Astrocyte of the cerebellum (primary cell): ENCODE data around the gene CRTC1.
A peak's percentile ranks its signal among the peaks of the same experiment; 100 is the strongest.

ENCODE experiments used
- DNase-seq: peaks from one replicate; pipeline ENCODE4 v3.0.0-alpha.2; 2011; ENCODE audit warnings: low read depth
- H3K4me3 ChIP-seq: 2 replicates; pipeline ENCODE4 v1.5.1; 2011; ENCODE audit warnings: mild to moderate bottlenecking, low read depth, low read length, moderate library complexity
- in situ Hi-C: cut with HindIII; loops from 2 replicates; pipeline ENCODE4 v1.10.0; 2017; ENCODE audit warnings: low sequenced_read_pairs
- TF ChIP-seq, protein P1 (sequence below): IDR thresholded peaks from 2 replicates; pipeline ENCODE4 v1.5.1; 2012; ENCODE audit warnings: low read length, low read depth, moderate library complexity, mild to moderate bottlenecking; ENCODE audit errors: missing control alignments

CRTC1 gene

GRCh38 chr19:18704971-18705370, 21.5 kb downstream of the CRTC1 start:
- in situ Hi-C loops = no loop called here
- TF ChIP-seq, protein P1, sequence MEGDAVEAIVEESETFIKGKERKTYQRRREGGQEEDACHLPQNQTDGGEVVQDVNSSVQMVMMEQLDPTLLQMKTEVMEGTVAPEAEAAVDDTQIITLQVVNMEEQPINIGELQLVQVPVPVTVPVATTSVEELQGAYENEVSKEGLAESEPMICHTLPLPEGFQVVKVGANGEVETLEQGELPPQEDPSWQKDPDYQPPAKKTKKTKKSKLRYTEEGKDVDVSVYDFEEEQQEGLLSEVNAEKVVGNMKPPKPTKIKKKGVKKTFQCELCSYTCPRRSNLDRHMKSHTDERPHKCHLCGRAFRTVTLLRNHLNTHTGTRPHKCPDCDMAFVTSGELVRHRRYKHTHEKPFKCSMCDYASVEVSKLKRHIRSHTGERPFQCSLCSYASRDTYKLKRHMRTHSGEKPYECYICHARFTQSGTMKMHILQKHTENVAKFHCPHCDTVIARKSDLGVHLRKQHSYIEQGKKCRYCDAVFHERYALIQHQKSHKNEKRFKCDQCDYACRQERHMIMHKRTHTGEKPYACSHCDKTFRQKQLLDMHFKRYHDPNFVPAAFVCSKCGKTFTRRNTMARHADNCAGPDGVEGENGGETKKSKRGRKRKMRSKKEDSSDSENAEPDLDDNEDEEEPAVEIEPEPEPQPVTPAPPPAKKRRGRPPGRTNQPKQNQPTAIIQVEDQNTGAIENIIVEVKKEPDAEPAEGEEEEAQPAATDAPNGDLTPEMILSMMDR = no peak
- no peak for DNase-seq

GRCh38 chr19:18708452-18709231, 25.2 kb downstream of the CRTC1 start:
- H3K4me3 ChIP-seq = no peak overlapping the region
- no peak for DNase-seq
- TF ChIP-seq, protein P1 = no peak
- in situ Hi-C loops = no loop called here

More at GRCh38 chr19:18704971-18705370, 21.5 kb downstream of the CRTC1 start:
- H3K4me3 ChIP-seq = no peak overlapping the region

- no peak for DNase-seq
- TF ChIP-seq, protein P1 = no peak
- H3K4me3 ChIP-seq = no peak overlapping the region
- in situ Hi-C loops = no loop called here
Measured at GRCh38 chr19:18709546-18709945, 26.1 kb downstream of the CRTC1 start.

- TF ChIP-seq, protein P1 = no peak
- no peak overlapping the region for H3K4me3 ChIP-seq
- DNase-seq = no peak
- in situ Hi-C loops = no loop called here
Measured at GRCh38 chr19:18710186-18710585, 26.7 kb downstream of the CRTC1 start.

DNA sequence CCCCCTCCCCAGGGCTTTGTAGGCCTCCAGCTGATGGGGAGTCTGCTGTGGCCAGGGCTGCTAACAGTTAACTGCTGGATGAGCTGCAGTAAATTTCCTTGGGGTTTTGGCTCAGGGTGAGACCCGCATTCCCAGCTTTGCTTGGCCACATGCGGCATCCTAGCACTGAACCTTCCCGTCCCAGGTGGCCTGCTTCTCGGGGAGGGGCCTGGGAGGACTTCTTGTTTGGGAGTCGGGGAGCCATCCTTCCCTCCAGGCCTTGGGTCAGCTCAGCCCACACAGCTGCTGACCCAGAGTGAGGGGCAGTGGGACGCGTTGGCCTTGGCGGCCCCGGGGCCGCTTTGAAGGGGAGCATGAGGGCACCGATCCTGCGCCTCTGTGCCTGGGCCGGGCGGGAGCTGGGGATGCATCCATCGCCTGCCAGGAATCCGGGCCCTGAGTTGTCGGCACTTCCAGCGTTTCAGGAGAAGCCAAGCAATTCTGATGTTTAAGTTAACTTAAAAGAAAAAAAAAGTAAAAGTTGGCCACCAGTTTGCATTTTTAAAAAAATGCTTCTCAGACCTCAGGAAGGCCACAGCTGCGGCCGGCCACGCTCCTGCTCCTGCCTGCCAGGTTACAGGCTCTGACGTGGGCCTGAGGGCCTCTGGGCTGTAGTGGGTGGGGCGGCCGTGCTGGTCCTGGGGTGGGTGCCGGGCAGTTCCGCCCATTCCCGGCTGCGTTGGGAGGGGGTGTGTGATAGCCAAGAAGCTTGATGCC, 27.7 kb downstream of the CRTC1 start:
- H3K4me3 ChIP-seq = no peak overlapping the region
- in situ Hi-C loops = no loop called here
- peak; percentile 49 for DNase-seq

GRCh38 chr19:18711893-18712292, 28.4 kb downstream of the CRTC1 start:
- no peak for DNase-seq
- H3K4me3 ChIP-seq = no peak overlapping the region
- in situ Hi-C loops = no loop called here
- TF ChIP-seq, protein P1 = no peak

More for the DNA sequence above, 27.7 kb downstream of the CRTC1 start:
- TF ChIP-seq, protein P1 = no peak
